NCI-H1417 (cell line): ENCODE data around the gene NLGN1.
A peak's percentile ranks its signal among the peaks of the same experiment; 100 is the strongest.

ENCODE experiments used
- DNase-seq, 3 experiments: peaks; one replicate each; lab custom pipeline; 2025; lab: John Stamatoyannopoulos, UW

The NLGN1 gene

GRCh38 chr3:174083706-174084105 lies 686.2 kb downstream of the NLGN1 start:
- no peak for DNase-seq

GRCh38 chr3:174089592-174089991 lies 692.0 kb downstream of the NLGN1 start:
- DNase-seq = peak in 1 of 3 experiments; percentile 52

- DNase-seq = peak in 1 of 3 experiments; percentile 69
Measured at GRCh38 chr3:174094669-174095068, 697.1 kb downstream of the NLGN1 start.

- DNase-seq = no peak
Measured at GRCh38 chr3:174097686-174098085, 700.1 kb downstream of the NLGN1 start.

- DNase-seq = no peak
Measured at GRCh38 chr3:174098746-174099145, 701.2 kb downstream of the NLGN1 start.

GRCh38 chr3:174099724-174100123 lies 702.2 kb downstream of the NLGN1 start:
- no peak for DNase-seq

GRCh38 chr3:174100744-174101143 lies 703.2 kb downstream of the NLGN1 start:
- peak in 1 of 3 experiments; percentile 33 for DNase-seq

GRCh38 chr3:174101244-174101643 lies 703.7 kb downstream of the NLGN1 start:
- peak in 2 of 3 experiments; percentile 74 to 95 for DNase-seq

GRCh38 chr3:174102274-174102673 lies 704.7 kb downstream of the NLGN1 start:
- no peak for DNase-seq

- no peak for DNase-seq
Measured at GRCh38 chr3:174102866-174103265, 705.3 kb downstream of the NLGN1 start.

- DNase-seq = no peak
Measured at GRCh38 chr3:174110761-174111160, 713.2 kb downstream of the NLGN1 start.

GRCh38 chr3:174111776-174112175 lies 714.2 kb downstream of the NLGN1 start:
- no peak for DNase-seq

GRCh38 chr3:174116421-174116820 lies 718.9 kb downstream of the NLGN1 start:
- no peak for DNase-seq

- DNase-seq = peak in 2 of 3 experiments; percentile 14 to 47
Measured at GRCh38 chr3:174120997-174121396, 723.5 kb downstream of the NLGN1 start.

GRCh38 chr3:174122411-174122810 lies 724.9 kb downstream of the NLGN1 start:
- DNase-seq = no peak

GRCh38 chr3:174125267-174125824 lies 727.8 kb downstream of the NLGN1 start:
- DNase-seq = peak; percentile 14 to 83 (median 54)

- DNase-seq = no peak
Measured at GRCh38 chr3:174126990-174127758, 729.6 kb downstream of the NLGN1 start.

GRCh38 chr3:174132006-174132405 lies 734.5 kb downstream of the NLGN1 start:
- no peak for DNase-seq

GRCh38 chr3:174132421-174133042 lies 735.0 kb downstream of the NLGN1 start:
- DNase-seq = no peak

- DNase-seq = no peak
Measured at GRCh38 chr3:174146008-174146407, 748.5 kb downstream of the NLGN1 start.

- DNase-seq = no peak
Measured at GRCh38 chr3:174147798-174148197, 750.3 kb downstream of the NLGN1 start.

- no peak for DNase-seq
Measured at GRCh38 chr3:174153871-174154270, 756.3 kb downstream of the NLGN1 start.

GRCh38 chr3:174156200-174156599 lies 758.7 kb downstream of the NLGN1 start:
- DNase-seq = no peak
